Measurements from ENCODE around the gene KRT40.

DNA sequence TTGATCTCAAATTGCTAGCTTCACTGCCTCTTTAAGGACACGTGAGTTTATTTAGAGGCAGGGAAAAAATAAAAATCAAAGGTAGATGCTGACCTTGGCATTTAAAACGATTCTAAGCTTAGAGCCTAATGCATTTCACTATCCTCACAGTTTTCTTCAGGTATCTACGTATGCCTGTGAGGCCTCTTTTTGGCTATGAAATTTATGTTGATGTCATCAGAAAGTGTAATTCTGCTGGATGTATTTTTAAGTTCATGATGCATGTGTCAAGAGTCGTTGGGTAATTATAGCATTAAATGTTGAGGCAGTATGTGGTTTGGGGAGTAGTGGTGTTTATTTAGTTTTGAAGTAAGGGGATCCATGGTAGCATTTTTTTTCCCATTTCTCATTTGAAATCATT, 19.8 kb upstream of the KRT40 start:
- no peak for TF ChIP-seq EGR1 (IDR thresholded peaks at IDR 0.05; ENCODE audit: low read depth in 2 of 2)
- no peak for TF ChIP-seq GABPA (IDR thresholded peaks at IDR 0.05 in 1 of 2, conservative IDR thresholded peaks at IDR 0.05 in 1 of 2)
- no peak for TF ChIP-seq YY1 (IDR thresholded peaks at IDR 0.05)
- no peak for TF ChIP-seq TAF1 (conservative IDR thresholded peaks at IDR 0.05)
- no peak for TF ChIP-seq NR2F2 (IDR thresholded peaks at IDR 0.05)
- TF ChIP-seq, protein P1, sequence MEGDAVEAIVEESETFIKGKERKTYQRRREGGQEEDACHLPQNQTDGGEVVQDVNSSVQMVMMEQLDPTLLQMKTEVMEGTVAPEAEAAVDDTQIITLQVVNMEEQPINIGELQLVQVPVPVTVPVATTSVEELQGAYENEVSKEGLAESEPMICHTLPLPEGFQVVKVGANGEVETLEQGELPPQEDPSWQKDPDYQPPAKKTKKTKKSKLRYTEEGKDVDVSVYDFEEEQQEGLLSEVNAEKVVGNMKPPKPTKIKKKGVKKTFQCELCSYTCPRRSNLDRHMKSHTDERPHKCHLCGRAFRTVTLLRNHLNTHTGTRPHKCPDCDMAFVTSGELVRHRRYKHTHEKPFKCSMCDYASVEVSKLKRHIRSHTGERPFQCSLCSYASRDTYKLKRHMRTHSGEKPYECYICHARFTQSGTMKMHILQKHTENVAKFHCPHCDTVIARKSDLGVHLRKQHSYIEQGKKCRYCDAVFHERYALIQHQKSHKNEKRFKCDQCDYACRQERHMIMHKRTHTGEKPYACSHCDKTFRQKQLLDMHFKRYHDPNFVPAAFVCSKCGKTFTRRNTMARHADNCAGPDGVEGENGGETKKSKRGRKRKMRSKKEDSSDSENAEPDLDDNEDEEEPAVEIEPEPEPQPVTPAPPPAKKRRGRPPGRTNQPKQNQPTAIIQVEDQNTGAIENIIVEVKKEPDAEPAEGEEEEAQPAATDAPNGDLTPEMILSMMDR (IDR thresholded peaks at IDR 0.05; ENCODE audit: low read depth, low read length, missing input control): no peak
- TF ChIP-seq, protein P2, sequence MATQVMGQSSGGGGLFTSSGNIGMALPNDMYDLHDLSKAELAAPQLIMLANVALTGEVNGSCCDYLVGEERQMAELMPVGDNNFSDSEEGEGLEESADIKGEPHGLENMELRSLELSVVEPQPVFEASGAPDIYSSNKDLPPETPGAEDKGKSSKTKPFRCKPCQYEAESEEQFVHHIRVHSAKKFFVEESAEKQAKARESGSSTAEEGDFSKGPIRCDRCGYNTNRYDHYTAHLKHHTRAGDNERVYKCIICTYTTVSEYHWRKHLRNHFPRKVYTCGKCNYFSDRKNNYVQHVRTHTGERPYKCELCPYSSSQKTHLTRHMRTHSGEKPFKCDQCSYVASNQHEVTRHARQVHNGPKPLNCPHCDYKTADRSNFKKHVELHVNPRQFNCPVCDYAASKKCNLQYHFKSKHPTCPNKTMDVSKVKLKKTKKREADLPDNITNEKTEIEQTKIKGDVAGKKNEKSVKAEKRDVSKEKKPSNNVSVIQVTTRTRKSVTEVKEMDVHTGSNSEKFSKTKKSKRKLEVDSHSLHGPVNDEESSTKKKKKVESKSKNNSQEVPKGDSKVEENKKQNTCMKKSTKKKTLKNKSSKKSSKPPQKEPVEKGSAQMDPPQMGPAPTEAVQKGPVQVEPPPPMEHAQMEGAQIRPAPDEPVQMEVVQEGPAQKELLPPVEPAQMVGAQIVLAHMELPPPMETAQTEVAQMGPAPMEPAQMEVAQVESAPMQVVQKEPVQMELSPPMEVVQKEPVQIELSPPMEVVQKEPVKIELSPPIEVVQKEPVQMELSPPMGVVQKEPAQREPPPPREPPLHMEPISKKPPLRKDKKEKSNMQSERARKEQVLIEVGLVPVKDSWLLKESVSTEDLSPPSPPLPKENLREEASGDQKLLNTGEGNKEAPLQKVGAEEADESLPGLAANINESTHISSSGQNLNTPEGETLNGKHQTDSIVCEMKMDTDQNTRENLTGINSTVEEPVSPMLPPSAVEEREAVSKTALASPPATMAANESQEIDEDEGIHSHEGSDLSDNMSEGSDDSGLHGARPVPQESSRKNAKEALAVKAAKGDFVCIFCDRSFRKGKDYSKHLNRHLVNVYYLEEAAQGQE (IDR thresholded peaks at IDR 0.05): no peak
- TF ChIP-seq RXRA (IDR thresholded peaks at IDR 0.05): no peak
- TF ChIP-seq, protein P3, sequence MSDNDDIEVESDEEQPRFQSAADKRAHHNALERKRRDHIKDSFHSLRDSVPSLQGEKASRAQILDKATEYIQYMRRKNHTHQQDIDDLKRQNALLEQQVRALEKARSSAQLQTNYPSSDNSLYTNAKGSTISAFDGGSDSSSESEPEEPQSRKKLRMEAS (IDR thresholded peaks at IDR 0.05): no peak
- TF ChIP-seq SP1 (IDR thresholded peaks at IDR 0.05): no peak

All from liver (tissue), 3 donors.